ENCODE results near the gene PCGF3.

Gene PCGF3

GRCh38 chr4:685679-686412 is 19.8 kb upstream of the PCGF3 start:
- no peak for TF ChIP-seq CTCF (conservative IDR thresholded peaks at IDR 0.05; ENCODE audit: low read depth, low read length)
- no peak for DNase-seq (ENCODE audit: low read depth)
- no peak overlapping the region for H3K4me3 ChIP-seq (ENCODE audit: low read length)

GRCh38 chr4:686413-687040 is 19.1 kb upstream of the PCGF3 start:
- TF ChIP-seq CTCF (conservative IDR thresholded peaks at IDR 0.05; ENCODE audit: low read depth, low read length) = no peak
- H3K4me3 ChIP-seq (ENCODE audit: low read length) = no peak overlapping the region
- DNase-seq (ENCODE audit: low read depth) = no peak

- no peak for TF ChIP-seq CTCF (conservative IDR thresholded peaks at IDR 0.05; ENCODE audit: low read depth, low read length)
- DNase-seq (ENCODE audit: low read depth) = peak; percentile 48
- H3K4me3 ChIP-seq (ENCODE audit: low read length) = no peak overlapping the region
Observed at GRCh38 chr4:687048-687970, 18.3 kb upstream of the PCGF3 start.

GRCh38 chr4:687971-688853 is 17.4 kb upstream of the PCGF3 start:
- no peak for TF ChIP-seq CTCF (conservative IDR thresholded peaks at IDR 0.05; ENCODE audit: low read depth, low read length)
- DNase-seq (ENCODE audit: low read depth) = no peak
- H3K4me3 ChIP-seq (ENCODE audit: low read length) = peak overlapping the region; percentile 18

- TF ChIP-seq CTCF (conservative IDR thresholded peaks at IDR 0.05; ENCODE audit: low read depth, low read length) = no peak
- peak within 1 kb of the TSS; percentile 23 for H3K4me3 ChIP-seq (ENCODE audit: low read length)
- DNase-seq (ENCODE audit: low read depth) = no peak
Observed at GRCh38 chr4:688854-689681, 16.6 kb upstream of the PCGF3 start, which contains the start of gene SLC49A3. Gene SLC49A3 (minus strand): TSS chr4:689151. CDS start chr4:689127, 24 bp downstream.

Data from retinal pigment epithelial cell (primary cell).